NCI-H2171 (cell line): Measurements from ENCODE around the gene RIMBP2.
A peak's percentile ranks its signal among the peaks of the same experiment; 100 is the strongest.

Source experiments
- DNase-seq: peaks from one replicate; lab custom pipeline; 2025; lab: John Stamatoyannopoulos, UW

The RIMBP2 gene

DNA sequence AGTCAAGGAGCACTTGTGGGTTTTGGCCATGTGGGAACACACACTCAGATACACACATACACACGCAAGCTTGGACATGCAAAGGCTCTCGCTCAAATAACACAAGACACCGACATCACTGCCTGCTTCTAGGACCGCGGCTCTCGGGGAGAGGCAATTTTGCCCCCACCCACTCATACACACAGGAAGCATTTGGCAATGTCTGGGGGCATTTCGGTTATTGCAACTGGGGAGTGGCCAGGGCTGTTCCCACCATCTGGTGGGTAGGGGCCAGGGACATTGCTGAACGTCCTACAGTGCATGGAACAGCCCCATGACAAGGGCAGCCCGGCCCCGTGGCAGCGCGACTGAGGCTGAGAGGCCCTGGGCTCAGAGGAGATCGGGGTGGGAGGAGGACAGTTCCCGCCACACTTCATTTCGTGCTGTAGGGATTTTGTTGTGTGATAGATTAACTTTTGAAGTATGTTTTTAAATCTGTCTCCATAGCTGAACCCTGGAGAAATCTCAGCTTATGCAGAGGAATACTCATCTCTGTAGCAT, 35.6 kb downstream of the RIMBP2 start:
- DNase-seq: no peak

DNA sequence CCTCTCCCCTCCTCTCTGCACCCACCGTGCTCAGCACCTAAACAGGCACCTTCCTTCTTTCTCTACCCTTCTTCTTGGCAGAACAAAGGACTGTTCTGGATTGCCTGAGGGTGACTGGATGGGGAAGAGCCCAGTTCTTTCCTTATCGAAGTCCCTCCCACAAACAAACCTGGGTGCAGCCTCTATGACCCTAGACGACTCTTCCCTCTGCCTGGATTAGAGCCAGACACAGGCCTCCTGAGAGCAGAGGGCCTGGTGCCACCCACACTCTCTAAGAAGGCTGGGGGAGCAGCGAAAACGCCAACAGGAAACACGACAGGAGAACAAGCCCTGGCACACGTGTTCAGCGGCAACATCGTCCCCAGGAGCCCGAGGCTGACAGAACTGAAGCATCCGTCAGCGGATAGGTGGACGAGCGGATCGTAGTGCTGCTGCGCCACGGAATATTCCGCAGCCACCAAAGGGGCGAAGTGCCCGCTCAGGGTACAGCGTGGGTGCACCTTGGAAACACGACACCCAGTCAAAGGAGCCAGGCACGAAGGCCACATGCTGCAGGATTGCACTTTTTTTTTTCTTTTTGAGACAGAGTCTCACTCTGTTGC, 38.0 kb downstream of the RIMBP2 start:
- DNase-seq: peak; percentile 69

DNA sequence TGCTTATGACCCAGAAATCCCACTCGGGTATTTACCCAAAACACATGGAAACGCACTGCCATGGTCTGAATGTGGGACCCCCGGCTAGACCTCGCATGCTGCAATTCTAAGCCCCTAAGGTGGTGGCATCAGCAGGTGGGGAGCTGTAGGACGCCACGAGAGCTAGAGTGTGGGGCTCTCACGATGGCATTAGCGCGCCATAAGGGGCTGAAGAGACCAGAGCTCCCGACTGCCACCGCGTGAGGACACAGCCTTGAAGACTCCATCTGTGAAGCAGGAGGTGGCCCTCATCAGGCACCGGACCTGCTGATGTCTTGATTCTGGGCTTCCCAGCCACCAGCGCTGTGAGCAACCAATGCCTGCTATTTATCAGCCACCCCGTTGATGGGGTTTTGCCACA, 40.3 kb downstream of the RIMBP2 start:
- no peak for DNase-seq

DNA sequence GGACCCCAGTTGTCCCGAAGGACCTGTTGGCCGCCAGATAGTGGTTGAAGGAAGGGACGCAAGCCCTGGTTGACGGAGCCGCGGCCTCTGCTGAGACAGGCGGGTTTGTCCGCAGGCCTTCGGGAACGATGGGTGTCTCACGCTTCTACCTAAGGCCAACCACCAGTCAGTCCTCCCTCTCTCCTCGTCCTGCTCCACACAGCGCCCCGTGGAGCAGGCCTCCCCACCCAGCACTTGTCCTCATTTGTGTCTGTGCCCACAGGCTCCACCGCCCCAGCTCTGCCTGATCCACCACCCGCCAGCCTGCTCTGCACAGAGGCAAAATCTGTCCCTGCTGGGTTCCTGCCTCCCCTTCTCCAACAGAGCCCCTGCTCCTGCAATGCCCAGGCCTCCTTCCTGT, 41.0 kb downstream of the RIMBP2 start:
- no peak for DNase-seq

DNA sequence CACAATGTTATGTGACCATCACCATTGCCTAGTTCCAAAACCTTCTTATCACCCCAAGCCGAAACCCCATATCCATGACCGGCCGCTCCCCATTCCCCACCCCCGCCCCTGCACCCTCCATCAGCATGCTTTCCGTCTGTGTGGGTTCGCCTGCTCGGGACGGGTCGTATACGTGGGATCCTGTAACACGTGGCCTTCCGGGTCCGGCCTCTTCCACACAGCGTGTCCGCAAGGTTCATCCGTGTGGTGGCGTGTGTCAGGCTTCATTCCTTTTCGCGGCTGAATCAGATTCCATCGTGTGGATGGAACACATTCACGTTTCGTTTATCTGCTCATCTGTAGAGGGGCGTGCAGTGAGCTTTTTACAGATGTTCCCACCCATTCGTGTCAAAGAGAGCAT, 41.4 kb downstream of the RIMBP2 start:
- DNase-seq: no peak

DNA sequence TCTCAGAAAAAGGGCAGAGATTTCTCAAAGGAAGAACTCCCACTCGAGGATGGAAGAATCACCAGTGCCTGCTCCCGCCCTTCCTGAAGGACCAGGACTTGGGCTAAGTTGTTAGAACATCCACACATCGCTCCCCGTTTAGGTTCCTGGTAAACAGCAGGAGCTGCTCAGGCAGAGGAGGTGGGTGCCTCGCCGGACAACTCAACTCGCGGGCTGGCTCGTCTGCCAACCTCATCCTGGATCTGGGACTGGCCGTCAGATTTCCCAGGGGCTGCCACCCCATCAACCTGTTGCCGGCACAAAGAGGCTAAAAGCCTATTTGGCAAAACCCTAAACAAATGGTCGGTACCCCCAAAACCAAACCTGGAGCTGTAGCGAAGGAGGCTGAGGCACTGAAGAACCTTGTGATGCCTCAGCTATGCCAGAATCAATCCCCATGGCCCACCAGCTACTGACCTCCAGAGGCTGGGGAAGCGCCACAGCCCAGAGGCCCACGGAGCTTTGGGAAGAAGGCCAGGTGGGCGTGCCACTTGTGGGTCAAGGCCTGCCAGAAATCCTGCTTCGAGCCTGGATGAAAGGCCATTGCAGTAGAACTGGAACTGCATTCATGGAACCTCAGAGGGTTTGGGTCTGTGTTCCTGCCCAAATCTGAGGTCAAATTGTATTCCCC, 42.9 kb downstream of the RIMBP2 start:
- no peak for DNase-seq

DNA sequence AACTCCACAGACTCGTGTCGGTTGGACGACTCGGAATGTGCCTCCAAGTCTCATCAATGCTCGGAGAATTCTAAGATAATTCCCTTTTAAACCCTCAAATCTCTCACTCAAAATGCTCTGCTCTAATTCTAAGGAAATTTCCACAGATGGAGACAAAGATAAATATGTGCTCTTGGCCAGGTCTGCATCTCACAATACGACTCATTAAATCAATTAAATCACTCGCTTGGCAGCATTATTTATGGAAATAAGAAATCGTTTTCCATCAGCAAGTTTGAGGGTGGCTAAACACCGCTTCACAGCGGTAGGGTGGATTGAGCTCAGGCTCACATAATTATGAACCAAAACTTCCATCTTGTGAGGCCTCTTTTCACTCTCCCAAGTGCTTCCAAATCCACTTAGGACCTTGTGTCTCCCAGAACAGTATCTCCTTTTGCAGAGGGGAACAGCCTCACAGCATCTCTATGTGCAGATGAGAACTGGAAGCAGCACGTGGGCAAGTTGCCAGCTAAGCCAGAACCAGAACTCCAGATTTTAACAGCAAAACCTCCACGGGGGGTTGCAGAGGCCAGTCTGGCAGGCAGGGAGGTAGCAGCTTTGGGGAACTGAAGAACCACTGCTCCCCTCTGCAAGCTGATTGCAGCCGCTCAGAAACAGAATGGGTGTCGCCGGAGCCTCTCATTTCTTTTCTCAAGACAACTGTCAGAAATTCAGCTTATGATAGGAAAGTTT, 43.8 kb downstream of the RIMBP2 start:
- no peak for DNase-seq

DNA sequence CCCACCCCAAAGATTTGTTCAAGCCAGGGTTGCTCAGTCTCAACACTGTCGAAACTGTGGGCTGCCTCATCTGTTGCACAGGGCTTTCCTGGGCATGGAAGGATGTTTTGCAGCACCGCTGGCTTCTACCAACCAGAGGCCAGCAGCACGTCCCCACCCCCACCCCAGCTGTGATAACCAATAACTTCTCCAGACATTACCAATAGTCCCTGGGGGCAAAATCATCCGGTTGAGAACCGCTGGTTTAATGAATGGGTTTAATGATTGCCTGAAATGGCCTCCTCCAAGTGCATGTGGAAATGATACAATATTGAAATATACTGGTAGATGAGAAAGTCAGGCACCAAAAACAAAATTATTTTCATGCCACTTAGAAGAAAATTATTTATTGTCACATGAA, 44.5 kb downstream of the RIMBP2 start:
- DNase-seq: no peak

DNA sequence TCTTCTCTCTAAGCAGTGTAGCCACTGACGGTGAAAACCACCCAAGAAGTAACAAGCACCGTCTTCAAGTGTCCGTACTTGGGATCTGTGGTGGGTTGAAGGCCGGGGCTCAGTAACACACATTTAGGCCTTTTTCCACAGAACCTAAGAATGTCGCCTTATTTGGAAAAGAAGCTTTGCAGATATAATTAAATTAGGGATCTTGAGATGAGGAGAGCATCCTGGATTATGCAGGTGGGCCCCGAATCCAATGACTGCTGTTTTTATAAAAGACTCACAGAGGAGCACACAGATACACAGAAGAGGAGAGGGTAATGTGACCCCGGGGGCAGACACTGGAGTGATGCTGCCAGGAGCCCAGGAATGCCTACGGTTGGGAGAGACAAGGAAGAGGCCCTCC, 46.3 kb downstream of the RIMBP2 start:
- no peak for DNase-seq

DNA sequence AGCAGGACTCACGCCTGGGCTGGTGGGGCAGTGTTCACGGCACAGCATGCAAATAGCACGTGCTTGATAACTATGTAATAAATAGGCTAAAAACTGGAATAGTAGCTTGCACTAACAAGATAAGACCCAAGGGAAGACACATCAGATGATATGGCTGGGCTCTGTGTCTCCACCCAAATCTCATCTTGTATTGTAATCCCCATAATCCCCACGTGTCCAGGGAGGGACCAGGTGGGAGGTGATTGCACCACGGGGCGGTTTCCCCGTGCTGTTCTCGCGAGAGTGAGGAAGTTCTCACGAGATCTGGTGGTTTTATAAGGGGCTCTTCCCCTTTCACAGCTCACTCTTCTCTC, 46.9 kb downstream of the RIMBP2 start:
- DNase-seq: no peak

DNA sequence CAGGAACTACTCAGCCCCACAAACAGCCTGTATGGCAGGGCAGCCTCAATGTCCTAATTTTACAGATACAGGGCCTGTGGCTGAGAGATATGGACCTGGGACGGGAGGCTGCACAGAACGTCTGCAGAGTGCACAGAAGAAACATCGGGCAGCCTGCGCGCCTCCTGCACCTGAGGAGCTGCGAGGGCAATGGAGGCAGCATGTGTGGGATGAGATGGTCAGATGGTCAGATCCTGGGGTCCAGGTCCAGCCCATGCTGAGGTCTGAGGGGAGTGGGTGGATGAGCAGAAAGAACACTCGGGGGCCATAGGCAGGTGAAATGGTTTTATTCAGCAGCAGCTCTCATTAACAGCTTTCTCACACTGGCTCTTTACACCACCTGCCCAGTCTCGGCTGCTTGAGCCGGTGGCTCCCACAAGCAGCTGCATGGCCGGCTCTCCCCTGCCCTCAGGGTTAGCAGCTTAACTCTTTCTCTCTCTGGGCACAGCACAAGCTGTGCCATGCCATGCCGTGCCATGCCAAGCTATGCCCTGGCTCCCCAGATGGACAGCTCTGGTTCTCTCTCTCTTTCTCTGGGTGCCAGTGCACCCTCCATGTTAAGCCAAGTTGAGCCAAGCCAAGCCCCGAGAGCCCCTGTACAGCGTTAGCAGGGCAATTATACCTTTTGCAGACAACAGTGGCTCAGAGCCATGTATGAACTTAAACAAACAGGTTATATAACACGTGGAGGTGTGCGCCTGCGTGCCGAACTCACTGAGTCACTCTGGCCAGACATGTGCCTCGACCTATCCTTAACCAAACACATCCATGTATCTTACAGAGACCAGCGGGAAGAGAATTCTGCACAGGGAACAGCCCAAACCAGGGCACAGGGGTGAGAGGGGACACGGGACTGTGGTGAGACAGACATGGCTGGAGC, 47.6 kb downstream of the RIMBP2 start:
- DNase-seq: no peak

DNA sequence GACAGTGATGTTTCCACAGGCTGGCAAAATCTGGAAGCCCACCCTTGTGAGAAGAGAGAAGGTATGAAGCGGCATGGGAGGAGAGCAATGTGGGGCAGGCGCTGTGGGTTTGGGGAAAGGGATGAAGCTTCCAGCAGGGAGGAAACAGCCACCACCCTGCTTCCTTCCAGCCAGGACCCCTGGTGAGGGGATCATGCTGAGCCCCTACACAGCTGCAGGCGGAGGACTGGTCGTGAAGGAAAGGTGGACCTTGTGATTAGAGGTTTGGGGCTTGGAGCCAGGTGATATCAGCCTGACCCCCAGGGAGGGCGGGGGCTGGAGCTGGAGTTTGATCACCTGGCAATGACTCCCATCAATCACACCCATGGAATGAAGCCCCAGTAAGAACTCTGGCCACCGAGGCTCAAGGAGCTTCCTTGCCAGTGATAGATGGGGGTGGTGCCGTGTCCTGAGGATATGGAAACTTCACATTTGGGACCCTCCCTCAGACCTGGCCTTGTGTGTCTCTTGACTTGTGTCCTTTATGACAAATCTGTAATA, 48.6 kb downstream of the RIMBP2 start:
- no peak for DNase-seq

DNA sequence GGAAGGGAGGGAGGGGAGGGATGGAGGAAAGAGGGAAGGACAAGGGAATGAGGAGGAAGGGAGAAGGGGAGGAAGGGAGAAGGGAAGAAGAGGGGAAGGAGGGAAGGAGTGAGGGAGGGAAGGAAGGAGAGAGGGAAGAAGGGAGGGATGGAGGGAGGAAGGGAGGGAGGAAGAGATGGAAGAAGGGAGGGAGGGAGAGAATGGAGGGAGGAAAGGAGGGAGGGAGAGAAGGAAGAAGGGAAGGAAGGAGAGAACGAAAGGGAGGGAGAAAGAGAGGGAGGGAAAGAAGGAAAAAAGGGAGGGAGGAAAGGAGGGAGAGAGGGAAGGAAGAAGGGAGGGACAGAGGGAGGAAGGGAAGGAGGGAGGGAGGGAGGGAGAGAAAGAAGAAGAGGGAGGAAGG, 49.5 kb downstream of the RIMBP2 start:
- DNase-seq: no peak

DNA sequence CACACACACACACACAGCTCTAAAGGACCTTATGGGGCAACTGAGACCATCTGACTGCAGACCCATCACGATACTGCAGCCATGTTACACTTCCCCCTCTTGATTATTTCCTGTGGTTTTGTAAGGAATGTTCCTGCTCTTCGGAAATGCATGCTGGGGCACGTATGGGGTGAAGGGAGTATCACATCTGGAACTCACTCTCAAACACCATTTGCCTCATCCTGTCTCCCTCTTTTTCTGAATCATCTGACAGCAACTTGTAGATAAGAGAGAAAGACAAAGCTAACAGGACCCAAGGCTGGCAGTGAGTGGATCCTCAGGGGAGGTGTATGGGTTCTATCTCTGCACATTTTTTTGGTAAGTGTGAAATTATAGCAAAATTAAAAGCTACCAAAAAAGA, 50.3 kb downstream of the RIMBP2 start:
- DNase-seq: no peak

DNA sequence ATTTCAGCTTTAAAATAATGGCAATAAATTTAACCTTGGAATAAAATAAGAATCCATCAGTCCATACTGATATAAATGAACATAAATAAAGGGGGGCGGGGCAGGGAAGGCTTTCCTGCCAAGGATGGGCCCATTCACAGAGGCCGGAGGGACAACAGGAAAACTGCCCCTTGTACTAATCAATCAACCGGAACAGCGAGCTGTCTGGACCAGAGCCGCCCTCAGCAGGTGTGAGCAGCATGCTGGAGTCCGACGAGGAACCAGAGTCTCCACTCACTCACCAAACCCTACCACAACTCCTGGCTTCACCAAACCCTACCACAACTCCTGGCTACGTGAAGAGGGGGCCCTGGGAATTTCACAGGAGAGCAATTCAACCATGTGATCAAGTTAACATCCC, 51.3 kb downstream of the RIMBP2 start:
- no peak for DNase-seq

DNA sequence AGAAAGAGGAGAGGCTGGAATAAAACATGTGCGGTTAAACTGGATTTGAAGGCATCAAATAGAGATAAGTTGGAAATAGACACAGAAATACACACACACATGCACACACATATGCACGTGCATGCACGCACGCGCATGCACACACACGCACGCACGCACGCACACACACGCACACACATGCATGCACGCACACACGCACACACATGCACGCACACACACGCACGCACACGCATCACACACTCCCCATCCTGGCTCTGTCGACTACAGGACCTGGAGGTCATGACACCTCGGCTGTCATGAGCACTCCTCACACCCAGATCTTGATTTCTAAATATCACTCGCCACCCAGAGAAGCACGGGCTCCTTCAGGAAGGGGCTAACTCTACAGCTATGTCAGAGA, 51.8 kb downstream of the RIMBP2 start:
- no peak for DNase-seq

DNA sequence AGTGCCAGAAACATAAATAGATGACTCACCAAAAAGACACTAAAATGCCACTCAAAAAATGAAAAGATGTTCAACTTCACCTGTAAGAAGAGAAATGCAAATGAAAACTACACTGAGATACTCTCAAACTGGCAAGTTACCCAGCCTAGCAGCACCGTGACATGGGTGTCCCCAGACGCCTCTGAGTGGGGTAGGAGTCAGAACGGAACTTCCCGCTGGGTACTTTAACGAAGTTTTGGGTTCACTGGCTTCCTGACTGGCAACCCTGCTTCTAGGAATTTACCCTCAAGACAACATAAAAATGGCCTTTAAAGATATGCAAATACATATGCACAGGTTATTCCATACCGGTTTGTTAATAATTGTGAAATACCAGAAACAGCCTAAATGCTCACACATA, 52.6 kb downstream of the RIMBP2 start:
- DNase-seq: no peak

DNA sequence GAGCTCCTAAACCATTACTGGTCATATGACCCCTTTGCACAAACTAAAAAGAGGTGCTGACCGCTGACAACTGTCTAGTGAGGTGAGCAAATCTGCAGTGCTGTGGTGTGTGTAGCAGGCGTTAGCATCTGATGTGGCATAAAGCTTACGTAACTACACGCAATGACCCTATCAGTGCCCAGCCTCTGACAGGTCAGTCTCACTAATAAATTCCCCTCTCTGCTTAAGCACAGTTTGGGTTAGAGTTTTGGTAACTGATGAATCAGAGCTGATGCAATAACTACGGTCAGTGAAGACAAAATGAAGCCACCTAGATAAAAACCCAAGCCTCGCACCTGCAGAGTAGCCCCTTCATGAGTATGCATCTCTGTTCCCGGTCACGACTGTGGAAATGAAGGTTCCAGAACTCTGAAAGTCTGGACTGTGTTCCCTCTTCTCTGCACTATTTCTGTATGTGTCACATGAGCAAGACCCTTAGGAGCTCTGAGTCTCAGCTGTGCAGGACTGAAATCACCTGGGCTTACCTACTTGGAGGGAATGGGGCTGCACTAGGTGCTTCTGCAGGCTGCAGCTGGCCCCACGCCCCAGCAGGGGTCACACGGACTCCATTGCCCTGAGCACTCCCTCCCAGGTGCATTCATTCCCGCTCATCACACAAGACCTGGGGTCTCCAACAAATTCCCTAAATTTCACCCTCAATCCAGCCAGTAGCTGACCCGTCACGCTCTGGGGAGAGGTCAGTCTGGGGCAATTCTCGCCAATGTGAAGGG, 54.4 kb downstream of the RIMBP2 start:
- DNase-seq: no peak

DNA sequence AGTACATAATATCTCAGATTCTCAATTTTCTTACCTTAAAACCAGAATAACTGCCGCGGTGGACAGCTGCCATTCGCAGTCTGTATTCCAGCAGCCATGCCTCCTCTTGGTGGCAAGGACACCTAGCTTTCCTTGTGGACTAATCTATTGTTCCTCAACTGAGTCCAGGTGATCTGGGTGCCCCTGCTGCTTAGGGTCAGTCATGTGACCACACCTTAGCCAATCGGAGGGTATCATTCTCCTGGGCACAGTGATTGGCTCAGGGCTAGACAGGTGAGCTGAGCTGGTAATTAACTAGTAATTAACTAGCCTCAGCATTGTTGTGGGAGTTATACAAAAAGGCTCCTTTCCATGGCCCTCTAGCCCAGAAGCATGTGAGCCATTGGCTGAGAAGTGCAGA, 55.0 kb downstream of the RIMBP2 start:
- DNase-seq: no peak

DNA sequence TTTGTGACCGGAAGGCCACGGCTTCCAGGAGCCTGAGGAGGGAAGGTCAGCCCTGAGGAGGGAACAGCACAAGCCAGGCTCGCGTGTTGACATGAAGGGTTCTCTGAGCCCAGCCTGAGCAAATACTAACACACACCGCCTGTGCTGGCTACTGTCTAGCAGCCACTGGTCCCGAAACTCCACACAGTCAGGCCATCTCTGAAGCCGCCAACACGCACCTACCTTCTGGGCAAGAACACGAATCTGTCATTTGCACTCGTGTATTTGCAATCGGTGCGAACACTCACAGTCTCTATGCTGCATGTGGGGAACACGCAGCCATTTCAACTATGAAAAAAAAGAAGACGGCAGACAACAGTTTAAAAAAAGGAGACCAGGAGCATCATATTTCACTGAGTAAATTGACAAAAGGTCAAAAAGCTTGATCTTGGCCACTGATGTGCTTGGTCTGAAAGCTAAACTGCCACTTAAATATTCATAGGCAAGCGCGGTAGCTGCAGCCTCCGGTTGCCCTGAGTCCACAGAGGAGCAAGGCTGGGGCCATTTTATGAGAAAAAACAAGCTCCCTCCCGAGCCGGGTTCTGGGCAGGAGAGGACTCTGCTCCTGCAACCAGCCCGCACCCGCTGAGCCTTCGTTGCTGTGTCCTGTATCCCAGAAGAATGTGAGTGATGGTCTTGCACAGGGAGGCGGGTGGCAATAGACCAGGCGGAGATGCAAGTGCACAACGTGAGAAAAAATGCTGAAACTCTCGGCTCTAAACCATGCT, 57.8 kb downstream of the RIMBP2 start:
- DNase-seq: no peak

DNA sequence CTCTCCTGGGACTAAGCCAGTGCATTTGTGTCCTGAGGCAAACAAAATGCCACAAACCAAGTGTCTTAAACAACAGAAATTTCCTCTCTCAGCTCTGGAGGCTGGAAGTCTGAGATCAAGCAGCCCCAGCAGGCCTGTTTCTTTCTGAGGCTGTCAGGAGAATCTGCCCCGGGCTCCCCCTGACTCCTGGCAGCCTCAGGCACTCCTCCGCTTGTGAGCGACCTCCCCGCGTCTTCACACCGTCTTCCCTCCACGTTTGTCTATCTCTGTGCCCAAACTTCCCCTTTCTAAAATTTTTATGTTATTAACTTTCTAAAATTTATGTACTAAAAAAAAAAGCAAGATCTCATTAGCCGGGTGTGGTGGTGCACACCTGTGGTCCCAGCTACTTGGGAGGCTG, 59.7 kb downstream of the RIMBP2 start:
- DNase-seq: no peak
